IMR-90 (cell line): ENCODE results near the gene USH2A.

Source experiments
- CTCF ChIP-seq: conservative IDR thresholded peaks from 2 replicates; pipeline ENCODE4 v1.5.1; 2012; ENCODE audit warnings: mild to moderate bottlenecking, low read depth, low read length, improper control_type of control experiment
- MXI1 ChIP-seq: IDR thresholded peaks from 2 replicates; pipeline ENCODE4 v1.6.1; 2012; ENCODE audit warnings: low read depth, mild to moderate bottlenecking, low read length, moderate library complexity, borderline replicate concordance

GRCh38 chr1:216095400-216095799 lies 327.8 kb downstream of the USH2A start:
- TF ChIP-seq CTCF (no peak), MXI1 (no peak)
